Measurements from ENCODE around the gene TMEM97.

The TMEM97 gene

GRCh38 chr17:28363776-28364650, 45.0 kb downstream of the TMEM97 start:
- FAIRE-seq: no peak
- no peak for DNase-seq (ENCODE audit: insufficient read length, low spot score)

DNA sequence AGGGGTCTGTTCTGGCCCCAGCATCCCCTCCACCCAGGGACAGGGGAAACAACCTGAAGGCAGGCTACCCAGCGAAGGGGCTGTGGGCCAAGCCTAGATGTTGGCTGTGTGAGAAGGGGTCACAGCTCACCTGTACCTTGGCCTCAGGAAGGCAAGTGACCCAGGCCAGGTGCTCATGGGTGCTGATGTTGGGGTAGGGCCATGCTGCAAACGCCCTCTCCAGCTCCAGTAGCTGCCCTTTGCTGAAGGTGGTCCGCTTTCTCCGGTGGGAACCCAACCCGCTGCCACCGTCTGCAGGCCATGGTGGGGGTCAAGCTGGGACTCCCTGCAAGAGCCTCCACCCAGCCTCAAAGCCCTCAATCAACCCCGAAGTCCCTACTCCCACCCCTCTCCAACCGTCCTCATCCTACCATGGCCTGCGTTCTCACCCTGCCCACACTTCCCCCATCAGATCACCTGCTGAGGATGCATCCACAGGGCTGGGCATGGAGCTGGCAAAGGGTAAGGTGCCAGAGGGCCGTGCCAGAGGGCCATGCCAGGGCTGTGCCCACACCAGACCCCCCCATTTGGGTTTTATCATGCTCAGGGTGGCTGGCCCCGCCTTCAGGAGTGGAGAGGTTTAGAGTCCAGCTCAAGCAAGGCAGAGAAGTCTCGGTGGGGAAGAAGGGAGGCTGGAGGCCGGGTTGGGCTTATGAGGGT, 45.8 kb downstream of the TMEM97 start, which contains the start of gene SEBOX:
TSS of gene SEBOX (minus strand) at position 535 of the 699 bp plus-strand sequence. CDS start at position 487, 48 bp downstream.
- no peak for FAIRE-seq

GRCh38 chr17:28365487-28365886, 46.5 kb downstream of the TMEM97 start:
- FAIRE-seq (no peak), DNase-seq (ENCODE audit: insufficient read length, low spot score) (no peak)

More for the DNA sequence above, 45.8 kb downstream of the TMEM97 start, which contains the start of gene SEBOX:
- no peak for DNase-seq (ENCODE audit: insufficient read length, low spot score)

- no peak for DNase-seq (ENCODE audit: insufficient read length, low spot score)
- no peak for FAIRE-seq
Measured at GRCh38 chr17:28366605-28367004, 47.6 kb downstream of the TMEM97 start.

DNA sequence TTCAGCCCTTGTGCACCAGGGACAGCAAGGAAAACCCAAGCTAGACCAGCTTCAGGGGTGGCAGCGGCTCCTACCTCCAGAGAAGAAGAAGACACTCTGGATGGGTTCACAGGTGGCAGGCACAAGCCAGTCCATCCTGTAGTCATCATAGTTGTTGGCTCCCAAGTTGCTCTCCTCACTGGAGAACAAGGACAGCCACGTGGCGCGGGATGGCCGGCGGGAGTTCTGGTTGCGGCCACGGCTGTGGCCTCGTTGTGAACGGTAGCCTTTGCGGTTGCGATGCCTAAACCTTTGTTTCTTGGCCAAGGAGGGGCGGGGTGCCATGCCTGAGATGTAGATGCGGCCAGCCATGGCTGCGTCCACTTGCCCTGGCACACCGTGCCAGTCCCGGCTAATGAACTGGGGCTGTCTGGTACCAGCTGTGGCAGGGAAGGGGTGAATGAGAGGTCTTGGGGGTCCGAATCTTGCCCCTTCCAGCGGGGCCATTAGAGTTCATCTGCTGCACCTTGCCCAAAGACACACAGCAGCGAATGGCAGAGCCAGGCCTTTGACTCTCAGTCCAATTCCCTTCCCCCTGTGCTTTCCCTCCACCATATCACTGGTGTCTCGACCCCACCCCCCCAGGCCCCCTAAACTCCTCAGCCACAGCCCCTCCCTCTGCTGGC, 48.8 kb downstream of the TMEM97 start:
- FAIRE-seq (no peak), DNase-seq (ENCODE audit: insufficient read length, low spot score) (no peak)

GRCh38 chr17:28368306-28368831, 49.4 kb downstream of the TMEM97 start:
- DNase-seq (ENCODE audit: insufficient read length, low spot score) (no peak), FAIRE-seq (no peak)

- DNase-seq (ENCODE audit: insufficient read length, low spot score) (no peak), FAIRE-seq (no peak)
Measured at GRCh38 chr17:28368915-28369683, 50.1 kb downstream of the TMEM97 start.

DNA sequence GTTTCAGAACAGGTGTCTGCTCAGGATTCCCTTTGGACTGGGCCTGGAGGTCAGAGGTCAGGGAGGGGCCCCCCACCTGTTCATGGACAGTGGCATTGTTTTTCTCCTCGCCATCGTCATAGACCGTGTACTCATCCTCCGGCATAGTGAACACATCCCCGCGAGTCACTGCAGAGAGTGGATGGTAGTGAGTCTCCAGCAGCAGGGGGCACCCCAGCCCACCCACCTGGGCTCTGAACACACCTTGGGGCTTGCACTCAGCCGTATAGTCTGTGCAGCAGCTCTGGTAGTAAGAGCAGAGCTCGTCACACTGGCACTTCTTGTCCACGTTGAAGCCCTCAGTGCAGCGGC, 50.7 kb downstream of the TMEM97 start:
- no peak for DNase-seq (ENCODE audit: insufficient read length, low spot score)
- no peak for FAIRE-seq

GRCh38 chr17:28370035-28370743, 51.2 kb downstream of the TMEM97 start, which contains the start of gene VTN:
Gene VTN (minus strand): TSS chr17:28370307. CDS start chr17:28370203, 104 bp downstream.
- no peak for DNase-seq (ENCODE audit: insufficient read length, low spot score)
- FAIRE-seq: peak; percentile 44

DNA sequence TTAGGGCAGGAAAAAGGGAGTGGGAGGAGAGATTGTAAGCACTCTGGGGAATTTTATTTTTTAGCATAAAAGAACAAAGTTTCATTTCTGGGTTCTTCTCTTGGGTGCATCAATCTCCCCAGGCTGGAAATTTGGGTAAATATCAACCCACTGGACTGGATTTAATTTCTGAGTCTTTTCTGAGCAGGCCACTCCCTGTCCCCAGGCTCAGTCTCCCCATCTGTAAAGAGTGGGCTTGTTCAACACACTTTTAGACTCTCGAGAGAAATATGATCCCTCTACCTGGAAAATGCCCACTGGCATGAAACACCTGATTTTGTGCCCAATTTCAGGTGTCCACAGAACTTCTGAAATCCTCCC, 51.7 kb downstream of the TMEM97 start:
- no peak for DNase-seq (ENCODE audit: insufficient read length, low spot score)
- no peak for FAIRE-seq

GRCh38 chr17:28371245-28372202, 52.5 kb downstream of the TMEM97 start, which contains the start of gene SARM1:
Gene SARM1 (plus strand): TSS chr17:28371694. CDS start chr17:28372033, 339 bp downstream.
- FAIRE-seq (peak; percentile 98), DNase-seq (ENCODE audit: insufficient read length, low spot score) (peak; percentile 96)

DNA sequence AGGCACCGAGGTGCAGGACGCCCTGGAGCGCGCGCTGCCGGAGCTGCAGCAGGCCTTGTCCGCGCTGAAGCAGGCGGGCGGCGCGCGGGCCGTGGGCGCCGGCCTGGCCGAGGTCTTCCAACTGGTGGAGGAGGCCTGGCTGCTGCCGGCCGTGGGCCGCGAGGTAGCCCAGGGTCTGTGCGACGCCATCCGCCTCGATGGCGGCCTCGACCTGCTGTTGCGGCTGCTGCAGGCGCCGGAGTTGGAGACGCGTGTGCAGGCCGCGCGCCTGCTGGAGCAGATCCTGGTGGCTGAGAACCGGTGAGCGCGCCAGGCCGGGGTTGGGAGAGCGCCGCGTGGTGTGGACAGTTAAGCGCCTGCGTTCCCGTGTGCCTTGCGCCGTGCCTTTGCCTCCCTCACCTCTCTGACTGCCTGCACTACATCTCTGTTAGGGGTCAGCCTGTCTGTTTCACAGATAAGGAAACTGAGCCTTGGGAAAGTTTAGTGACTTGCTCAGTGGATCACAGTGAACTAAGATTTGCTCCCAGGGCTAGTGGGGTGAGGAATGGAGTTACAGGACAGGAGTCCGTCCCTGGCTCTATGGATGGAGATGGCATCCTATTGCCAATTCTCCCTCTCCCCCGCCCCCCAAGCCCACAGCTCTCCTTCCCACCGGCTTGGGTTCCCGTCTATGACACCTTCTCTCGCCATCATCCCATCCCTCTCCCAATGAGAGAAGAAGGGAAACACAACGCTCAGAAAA, 53.4 kb downstream of the TMEM97 start:
- no peak for DNase-seq (ENCODE audit: insufficient read length, low spot score)
- FAIRE-seq: no peak

DNA sequence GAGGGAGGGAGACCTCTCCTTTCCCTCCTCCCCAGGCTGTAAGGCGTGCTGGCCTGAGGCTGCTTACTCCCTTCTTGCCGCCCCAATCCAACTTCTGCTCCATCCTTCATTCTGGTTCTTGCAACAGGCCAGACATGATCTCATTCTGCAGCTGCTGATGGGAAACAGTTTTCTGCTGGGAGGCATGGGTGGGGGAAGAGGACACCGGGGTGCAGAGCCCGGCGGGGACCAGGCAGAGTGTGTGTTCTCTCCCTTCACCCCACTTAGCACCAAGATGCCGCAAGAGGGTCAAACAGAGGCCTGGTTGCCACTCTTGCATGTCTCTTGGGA, 53.9 kb downstream of the TMEM97 start:
- FAIRE-seq (no peak), DNase-seq (ENCODE audit: insufficient read length, low spot score) (no peak)
